HG02571 (cell line): ENCODE data around the gene DAPK1.

ENCODE experiments used
- ATAC-seq: cut with Tn5 transposase; IDR thresholded peaks from one replicate; pipeline ENCODE4 v1.9.1; 2021; ENCODE audit warnings: mild to moderate bottlenecking, moderate library complexity; ENCODE audit not compliant: unreplicated experiment

The DAPK1 gene

GRCh38 chr9:87516222-87516925, 18.7 kb downstream of the DAPK1 start:
- ATAC-seq = no peak

GRCh38 chr9:87516926-87517290, 19.2 kb downstream of the DAPK1 start:
- ATAC-seq = no peak

GRCh38 chr9:87517732-87518131, 20.1 kb downstream of the DAPK1 start:
- ATAC-seq = no peak

- no peak for ATAC-seq
Measured at GRCh38 chr9:87518702-87519335, 21.2 kb downstream of the DAPK1 start.

GRCh38 chr9:87519461-87519860, 21.8 kb downstream of the DAPK1 start:
- no peak for ATAC-seq

GRCh38 chr9:87520172-87520683, 22.6 kb downstream of the DAPK1 start:
- no peak for ATAC-seq

- no peak for ATAC-seq
Measured at GRCh38 chr9:87521834-87522233, 24.2 kb downstream of the DAPK1 start.

- no peak for ATAC-seq
Measured at GRCh38 chr9:87524061-87524460, 26.4 kb downstream of the DAPK1 start.

GRCh38 chr9:87525546-87526303, 28.1 kb downstream of the DAPK1 start:
- ATAC-seq = no peak

- ATAC-seq = no peak
Measured at GRCh38 chr9:87527211-87527916, 29.7 kb downstream of the DAPK1 start.

- no peak for ATAC-seq
Measured at GRCh38 chr9:87528969-87529368, 31.3 kb downstream of the DAPK1 start.

GRCh38 chr9:87529671-87530070, 32.0 kb downstream of the DAPK1 start:
- ATAC-seq = no peak

- ATAC-seq = no peak
Measured at GRCh38 chr9:87530716-87531115, 33.0 kb downstream of the DAPK1 start.

- no peak for ATAC-seq
Measured at GRCh38 chr9:87531370-87532295, 34.0 kb downstream of the DAPK1 start.

GRCh38 chr9:87533271-87533670, 35.6 kb downstream of the DAPK1 start:
- no peak for ATAC-seq

- no peak for ATAC-seq
Measured at GRCh38 chr9:87534036-87534435, 36.4 kb downstream of the DAPK1 start.

GRCh38 chr9:87534957-87535356, 37.3 kb downstream of the DAPK1 start:
- ATAC-seq = no peak

GRCh38 chr9:87535817-87536539, 38.3 kb downstream of the DAPK1 start:
- ATAC-seq = peak; percentile 69

GRCh38 chr9:87537625-87538024, 40.0 kb downstream of the DAPK1 start:
- no peak for ATAC-seq
